MM.1S (cell line): ENCODE measurements around the gene MSH5.

Source experiments
- DNase-seq: peaks from one replicate; pipeline ENCODE4 v3.0.0-alpha.2; 2015
- H2AFZ ChIP-seq: fragments of 300-600 bp; sonication (generic); 2 replicates; pipeline ENCODE4 v1.6.0; 2016; ENCODE audit warnings: antibody characterized with exemption, low read length
- H3F3A ChIP-seq: fragments of 300-600 bp; sonication (generic); 2 replicates; pipeline ENCODE4 v1.6.1; 2016; ENCODE audit warnings: mild to moderate bottlenecking, antibody characterized with exemption, low read length, moderate library complexity, mixed read lengths; ENCODE audit not compliant: insufficient read depth
- H3K27ac ChIP-seq: fragments of 300-600 bp; sonication (generic); 2 replicates; pipeline ENCODE4 v1.5.1; 2016; ENCODE audit warnings: mild to moderate bottlenecking, low read length
- H3K27me3 ChIP-seq: fragments of 300-600 bp; sonication (generic); replicated peaks from 2 replicates; pipeline ENCODE4 v1.6.0; 2016; ENCODE audit warnings: low read length; ENCODE audit not compliant: insufficient read depth
- H3K36me3 ChIP-seq: fragments of 300-600 bp; sonication (generic); replicated peaks from 2 replicates; pipeline ENCODE4 v1.6.1; 2016; ENCODE audit warnings: mild to moderate bottlenecking, low read length, mixed read lengths; ENCODE audit not compliant: insufficient read depth
- H3K4me1 ChIP-seq: fragments of 300-600 bp; sonication (generic); 2 replicates; pipeline ENCODE4 v1.6.1; 2016; ENCODE audit warnings: low read length, mixed read lengths
- H3K4me2 ChIP-seq: fragments of 300-600 bp; sonication (generic); 2 replicates; pipeline ENCODE4 v1.6.0; 2016; ENCODE audit warnings: low read depth, low read length
- H3K4me3 ChIP-seq: fragments of 300-600 bp; sonication (generic); 2 replicates; pipeline ENCODE4 v1.5.1; 2016; ENCODE audit warnings: low read length, mixed read lengths
- H3K79me2 ChIP-seq: fragments of 300-600 bp; sonication (generic); 2 replicates; pipeline ENCODE4 v1.6.1; 2016; ENCODE audit warnings: mixed run types, low read length, mixed read lengths
- H3K9ac ChIP-seq: fragments of 300-600 bp; sonication (generic); 2 replicates; pipeline ENCODE4 v1.6.1; 2016; ENCODE audit warnings: low read length, mixed read lengths
- H3K9me2 ChIP-seq: fragments of 300-600 bp; sonication (generic); replicated peaks from 2 replicates; pipeline ENCODE4 v1.6.1; 2016; ENCODE audit warnings: mild to moderate bottlenecking, low read length, mixed read lengths; ENCODE audit not compliant: insufficient read depth
- H3K9me3 ChIP-seq: fragments of 300-600 bp; sonication (generic); replicated peaks from 2 replicates; pipeline ENCODE4 v1.6.1; 2016; ENCODE audit warnings: mild to moderate bottlenecking, low read length, mixed read lengths; ENCODE audit not compliant: insufficient read depth
- H4K20me1 ChIP-seq: fragments of 300-600 bp; sonication (generic); 2 replicates; pipeline ENCODE4 v1.6.1; 2016; ENCODE audit warnings: mild to moderate bottlenecking, low read length, moderate library complexity, mixed read lengths; ENCODE audit not compliant: insufficient read depth
- EZH2 ChIP-seq: fragments of 300-600 bp; sonication (generic); optimal IDR thresholded peaks from 2 replicates; pipeline ENCODE3; 2017; ENCODE audit warnings: low read depth, mild to moderate bottlenecking, antibody characterized with exemption, low read length, mixed read lengths
- EZH2phosphoT487 ChIP-seq: fragments of 300-600 bp; sonication (generic); IDR thresholded peaks from 2 replicates; pipeline ENCODE4 v1.6.1; 2018; ENCODE audit warnings: antibody characterized with exemption, low read length
- TF ChIP-seq, protein P1 (sequence below): fragments of 300-600 bp; sonication (generic); IDR thresholded peaks from 2 replicates; pipeline ENCODE4 v1.5.1; 2016; ENCODE audit warnings: antibody characterized with exemption, low read length, mixed read lengths

The MSH5 gene

DNA sequence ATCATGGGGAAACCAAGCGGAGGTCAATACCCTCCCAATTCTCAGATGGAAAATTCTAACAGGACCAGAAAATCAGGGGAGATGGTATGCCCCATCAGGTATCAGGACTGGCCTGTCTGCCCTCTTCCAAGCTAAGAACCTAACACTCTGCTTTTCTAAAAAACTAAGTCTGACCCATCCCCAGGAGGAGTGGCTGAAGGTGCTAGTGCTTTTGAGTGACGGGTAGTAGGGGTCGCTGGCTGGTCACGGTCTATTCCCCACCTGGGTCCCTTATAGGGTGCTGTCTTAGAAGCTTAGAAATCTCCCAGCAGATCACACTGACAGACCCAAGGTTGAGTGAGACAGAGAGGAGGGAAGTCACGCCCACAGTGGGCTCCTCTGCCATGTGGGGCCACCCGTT is 46.3 kb upstream of the MSH5 start:
- Histone ChIP-seq H4K20me1 (no peaks in the 10 kb centered on the region), H3K4me3 (no peak overlapping the region), H3K36me3 (no peaks in the 10 kb centered on the region), H3F3A (no peaks in the 10 kb centered on the region), H3K79me2 (0 out of 2 replicates have a peak, but pooled peaks cover 5% of the 10 kb centered on the region), H3K27me3 (no peaks in the 10 kb centered on the region), H3K9ac (no peak overlapping the region), H3K27ac (no peak overlapping the region), H3K4me2 (no peak overlapping the region), H3K9me3 (no peaks in the 10 kb centered on the region), H3K4me1 (no peaks in the 10 kb centered on the region), H3K9me2 (no peaks in the 10 kb centered on the region), H2AFZ (no peak overlapping the region)
- no peak for DNase-seq
- TF ChIP-seq EZH2phosphoT487 (no peak), EZH2 (no peak)
- TF ChIP-seq, protein P1, sequence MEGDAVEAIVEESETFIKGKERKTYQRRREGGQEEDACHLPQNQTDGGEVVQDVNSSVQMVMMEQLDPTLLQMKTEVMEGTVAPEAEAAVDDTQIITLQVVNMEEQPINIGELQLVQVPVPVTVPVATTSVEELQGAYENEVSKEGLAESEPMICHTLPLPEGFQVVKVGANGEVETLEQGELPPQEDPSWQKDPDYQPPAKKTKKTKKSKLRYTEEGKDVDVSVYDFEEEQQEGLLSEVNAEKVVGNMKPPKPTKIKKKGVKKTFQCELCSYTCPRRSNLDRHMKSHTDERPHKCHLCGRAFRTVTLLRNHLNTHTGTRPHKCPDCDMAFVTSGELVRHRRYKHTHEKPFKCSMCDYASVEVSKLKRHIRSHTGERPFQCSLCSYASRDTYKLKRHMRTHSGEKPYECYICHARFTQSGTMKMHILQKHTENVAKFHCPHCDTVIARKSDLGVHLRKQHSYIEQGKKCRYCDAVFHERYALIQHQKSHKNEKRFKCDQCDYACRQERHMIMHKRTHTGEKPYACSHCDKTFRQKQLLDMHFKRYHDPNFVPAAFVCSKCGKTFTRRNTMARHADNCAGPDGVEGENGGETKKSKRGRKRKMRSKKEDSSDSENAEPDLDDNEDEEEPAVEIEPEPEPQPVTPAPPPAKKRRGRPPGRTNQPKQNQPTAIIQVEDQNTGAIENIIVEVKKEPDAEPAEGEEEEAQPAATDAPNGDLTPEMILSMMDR = no peak

- Histone ChIP-seq H3K36me3 (no peaks in the 10 kb centered on the region), H3K9me3 (no peaks in the 10 kb centered on the region), H3F3A (peaks cover 2% of the 10 kb centered on the region; the same call in 1 of the 2 replicates), H3K4me1 (0 out of 2 replicates have a peak, but pooled peaks cover 6% of the 10 kb centered on the region), H3K27ac (no peak overlapping the region), H3K79me2 (peaks cover 33% of the 10 kb centered on the region), H4K20me1 (no peaks in the 10 kb centered on the region), H3K9me2 (no peaks in the 10 kb centered on the region), H3K27me3 (no peaks in the 10 kb centered on the region), H3K4me3 (no peak overlapping the region), H3K9ac (no peak overlapping the region), H2AFZ (no peak overlapping the region), H3K4me2 (no peak overlapping the region)
- TF ChIP-seq, protein P1 = no peak
- no peak for TF ChIP-seq EZH2
- no peak for TF ChIP-seq EZH2phosphoT487
- DNase-seq = no peak
Observed at GRCh38 chr6:31697555-31697954, 42.2 kb upstream of the MSH5 start.

DNA sequence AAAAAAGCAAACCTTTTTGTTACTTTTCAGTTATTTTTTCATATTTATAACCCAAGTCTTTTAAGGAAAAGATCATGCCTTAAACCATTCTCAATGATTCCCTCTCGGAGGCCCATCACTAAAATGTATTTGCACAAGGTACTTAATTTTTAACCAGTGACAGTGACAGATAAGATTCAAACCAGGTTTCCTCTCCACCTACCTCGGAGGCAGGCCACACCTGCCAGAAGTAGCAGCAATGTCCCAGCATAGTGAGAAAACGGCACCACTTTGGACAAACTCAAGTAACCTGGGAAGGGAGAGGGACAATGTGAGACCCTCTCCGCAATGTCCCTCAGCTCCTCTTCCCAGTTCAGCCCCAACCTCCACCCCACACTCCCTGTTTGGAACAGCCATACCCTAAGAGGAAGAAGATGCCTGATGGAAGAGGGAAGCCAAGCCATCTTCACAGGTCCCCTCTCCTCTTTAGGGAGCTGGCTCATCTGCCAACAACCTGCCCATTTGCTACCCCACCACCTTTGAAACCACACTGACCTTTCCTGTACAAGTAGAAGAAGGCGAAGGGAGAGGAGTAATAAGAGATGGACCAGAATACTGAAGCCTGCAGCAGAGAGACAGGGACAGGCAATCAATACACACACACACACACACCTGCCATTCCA is 38.9 kb upstream of the MSH5 start:
- Histone ChIP-seq H2AFZ (no peak overlapping the region), H3K27ac (no peak overlapping the region), H3K9ac (no peak overlapping the region), H3F3A (peaks cover 7% of the 10 kb centered on the region; the same call in 1 of the 2 replicates), H3K36me3 (no peaks in the 10 kb centered on the region), H3K4me3 (no peak overlapping the region), H4K20me1 (no peaks in the 10 kb centered on the region), H3K79me2 (peaks cover 36% of the 10 kb centered on the region), H3K4me1 (0 out of 2 replicates have a peak, but pooled peaks cover 6% of the 10 kb centered on the region), H3K9me3 (no peaks in the 10 kb centered on the region), H3K4me2 (no peak overlapping the region; the same call in 1 of the 2 replicates), H3K9me2 (no peaks in the 10 kb centered on the region), H3K27me3 (no peaks in the 10 kb centered on the region; the same call in 1 of the 2 replicates)
- DNase-seq = no peak
- TF ChIP-seq EZH2 (no peak), EZH2phosphoT487 (no peak)
- TF ChIP-seq, protein P1 = no peak
